ENCODE measurements around the gene INTS1. TPM values are rescaled to one million over a fixed set of nuclear protein-coding genes. Genes with fewer than 3 reads are reported as not detected.

INTS1 gene
- total and polyA plus RNA-seq, 2 experiments from 2014 or later, result 35.1 to 111 TPM

DNA sequence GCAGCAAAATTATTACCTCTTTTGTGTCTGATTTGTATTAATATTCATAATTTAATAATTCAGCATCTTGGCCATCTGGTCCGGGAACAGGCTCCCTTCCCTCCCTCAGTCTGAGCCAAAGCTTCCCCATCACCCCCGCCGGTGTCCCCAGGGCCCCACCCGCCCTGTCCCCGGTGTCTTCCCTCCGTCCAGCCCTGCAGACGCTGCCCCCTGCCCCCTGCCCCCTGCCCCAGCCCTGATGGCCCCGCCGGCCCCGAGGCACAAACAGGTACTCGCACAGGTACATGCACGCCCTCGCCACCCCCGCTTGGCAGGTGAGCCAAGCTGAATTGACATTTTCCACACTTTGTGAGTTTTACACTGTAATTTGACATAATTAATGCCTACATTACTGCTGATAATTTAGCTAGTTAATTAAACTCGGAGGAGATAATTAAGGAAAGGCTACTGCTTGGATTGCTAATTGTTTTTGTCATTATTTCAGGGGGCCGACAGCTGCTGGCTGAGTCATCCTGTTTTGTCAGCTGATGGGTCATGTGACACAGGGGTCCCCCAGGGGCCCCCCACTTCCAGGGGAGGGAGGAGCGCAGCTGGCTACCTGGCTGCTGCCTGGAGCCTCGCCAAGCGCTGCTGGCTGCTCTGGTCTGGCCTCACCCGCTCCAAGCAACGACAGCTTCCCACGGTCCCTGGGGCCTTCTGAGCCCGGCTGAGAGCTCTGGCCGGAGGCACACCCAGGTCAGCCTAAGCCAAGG lies 81.5 kb downstream of the INTS1 start (continued):
- TF ChIP-seq, protein P1, sequence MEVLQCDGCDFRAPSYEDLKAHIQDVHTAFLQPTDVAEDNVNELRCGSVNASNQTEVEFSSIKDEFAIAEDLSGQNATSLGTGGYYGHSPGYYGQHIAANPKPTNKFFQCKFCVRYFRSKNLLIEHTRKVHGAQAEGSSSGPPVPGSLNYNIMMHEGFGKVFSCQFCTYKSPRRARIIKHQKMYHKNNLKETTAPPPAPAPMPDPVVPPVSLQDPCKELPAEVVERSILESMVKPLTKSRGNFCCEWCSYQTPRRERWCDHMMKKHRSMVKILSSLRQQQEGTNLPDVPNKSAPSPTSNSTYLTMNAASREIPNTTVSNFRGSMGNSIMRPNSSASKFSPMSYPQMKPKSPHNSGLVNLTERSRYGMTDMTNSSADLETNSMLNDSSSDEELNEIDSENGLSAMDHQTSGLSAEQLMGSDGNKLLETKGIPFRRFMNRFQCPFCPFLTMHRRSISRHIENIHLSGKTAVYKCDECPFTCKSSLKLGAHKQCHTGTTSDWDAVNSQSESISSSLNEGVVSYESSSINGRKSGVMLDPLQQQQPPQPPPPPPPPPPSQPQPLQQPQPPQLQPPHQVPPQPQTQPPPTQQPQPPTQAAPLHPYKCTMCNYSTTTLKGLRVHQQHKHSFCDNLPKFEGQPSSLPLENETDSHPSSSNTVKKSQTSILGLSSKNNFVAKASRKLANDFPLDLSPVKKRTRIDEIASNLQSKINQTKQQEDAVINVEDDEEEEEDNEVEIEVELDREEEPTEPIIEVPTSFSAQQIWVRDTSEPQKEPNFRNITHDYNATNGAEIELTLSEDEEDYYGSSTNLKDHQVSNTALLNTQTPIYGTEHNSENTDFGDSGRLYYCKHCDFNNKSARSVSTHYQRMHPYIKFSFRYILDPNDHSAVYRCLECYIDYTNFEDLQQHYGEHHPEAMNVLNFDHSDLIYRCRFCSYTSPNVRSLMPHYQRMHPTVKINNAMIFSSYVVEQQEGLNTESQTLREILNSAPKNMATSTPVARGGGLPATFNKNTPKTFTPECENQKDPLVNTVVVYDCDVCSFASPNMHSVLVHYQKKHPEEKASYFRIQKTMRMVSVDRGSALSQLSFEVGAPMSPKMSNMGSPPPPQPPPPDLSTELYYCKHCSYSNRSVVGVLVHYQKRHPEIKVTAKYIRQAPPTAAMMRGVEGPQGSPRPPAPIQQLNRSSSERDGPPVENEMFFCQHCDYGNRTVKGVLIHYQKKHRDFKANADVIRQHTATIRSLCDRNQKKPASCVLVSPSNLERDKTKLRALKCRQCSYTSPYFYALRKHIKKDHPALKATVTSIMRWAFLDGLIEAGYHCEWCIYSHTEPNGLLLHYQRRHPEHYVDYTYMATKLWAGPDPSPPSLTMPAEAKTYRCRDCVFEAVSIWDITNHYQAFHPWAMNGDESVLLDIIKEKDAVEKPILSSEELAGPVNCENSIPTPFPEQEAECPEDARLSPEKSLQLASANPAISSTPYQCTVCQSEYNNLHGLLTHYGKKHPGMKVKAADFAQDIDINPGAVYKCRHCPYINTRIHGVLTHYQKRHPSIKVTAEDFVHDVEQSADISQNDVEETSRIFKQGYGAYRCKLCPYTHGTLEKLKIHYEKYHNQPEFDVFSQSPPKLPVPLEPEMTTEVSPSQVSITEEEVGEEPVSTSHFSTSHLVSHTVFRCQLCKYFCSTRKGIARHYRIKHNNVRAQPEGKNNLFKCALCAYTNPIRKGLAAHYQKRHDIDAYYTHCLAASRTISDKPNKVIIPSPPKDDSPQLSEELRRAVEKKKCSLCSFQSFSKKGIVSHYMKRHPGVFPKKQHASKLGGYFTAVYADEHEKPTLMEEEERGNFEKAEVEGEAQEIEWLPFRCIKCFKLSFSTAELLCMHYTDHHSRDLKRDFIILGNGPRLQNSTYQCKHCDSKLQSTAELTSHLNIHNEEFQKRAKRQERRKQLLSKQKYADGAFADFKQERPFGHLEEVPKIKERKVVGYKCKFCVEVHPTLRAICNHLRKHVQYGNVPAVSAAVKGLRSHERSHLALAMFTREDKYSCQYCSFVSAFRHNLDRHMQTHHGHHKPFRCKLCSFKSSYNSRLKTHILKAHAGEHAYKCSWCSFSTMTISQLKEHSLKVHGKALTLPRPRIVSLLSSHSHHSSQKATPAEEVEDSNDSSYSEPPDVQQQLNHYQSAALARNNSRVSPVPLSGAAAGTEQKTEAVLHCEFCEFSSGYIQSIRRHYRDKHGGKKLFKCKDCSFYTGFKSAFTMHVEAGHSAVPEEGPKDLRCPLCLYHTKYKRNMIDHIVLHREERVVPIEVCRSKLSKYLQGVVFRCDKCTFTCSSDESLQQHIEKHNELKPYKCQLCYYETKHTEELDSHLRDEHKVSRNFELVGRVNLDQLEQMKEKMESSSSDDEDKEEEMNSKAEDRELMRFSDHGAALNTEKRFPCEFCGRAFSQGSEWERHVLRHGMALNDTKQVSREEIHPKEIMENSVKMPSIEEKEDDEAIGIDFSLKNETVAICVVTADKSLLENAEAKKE (CRISPR knock-in tag; IDR thresholded peaks at IDR 0.05), result no peak
- TF ChIP-seq REST (IDR thresholded peaks at IDR 0.05; ENCODE audit: unreplicated experiment), result no peak

GRCh38 chr7:1421946-1422345 lies 82.2 kb downstream of the INTS1 start:
- Histone ChIP-seq H3K4me1 (ENCODE audit: insufficient read depth) (no peaks in the 10 kb centered on the region; the same call in 1 of the 2 replicates), H3K36me3 (ENCODE audit: insufficient read depth) (no peaks in the 10 kb centered on the region), H3K9me2 (ENCODE audit: insufficient read depth) (no peaks in the 10 kb centered on the region), H3F3A (replicated peaks; ENCODE audit: low read depth) (no peaks in the 10 kb centered on the region), H3K27ac (ENCODE audit: low read depth) (no peak overlapping the region), H3K4me3 (no peak overlapping the region), H3K4me2 (no peak overlapping the region), H2AFZ (no peak overlapping the region), H3K79me2 (replicated peaks; ENCODE audit: insufficient read depth) (no peaks in the 10 kb centered on the region), H4K20me1 (replicated peaks; ENCODE audit: insufficient read depth) (no peaks in the 10 kb centered on the region), H3K27me3 (ENCODE audit: insufficient read depth) (no peaks in the 10 kb centered on the region)
- Mint-ChIP-seq H3K4me3 (no peak overlapping the region), H3K36me3 (ENCODE audit: low read depth) (no peaks in the 10 kb centered on the region), H3K27me3 (ENCODE audit: insufficient read depth, low read depth, poor library complexity) (peaks cover 8% of the 10 kb centered on the region), H3K27ac (no peak overlapping the region), H3K9me3 (no peaks in the 10 kb centered on the region; the same call in 2 of the 3 replicates), H3K4me1 (peaks cover 15% of the 10 kb centered on the region)
- no peak for ATAC-seq
- no peak for DNase-seq (ENCODE audit: low spot score)
- TF ChIP-seq CREB1 (CRISPR knock-in tag; IDR thresholded peaks at IDR 0.05; ENCODE audit: low read depth) (no peak), REST (IDR thresholded peaks at IDR 0.05; ENCODE audit: unreplicated experiment) (no peak), ZNF331 (CRISPR knock-in tag; IDR thresholded peaks at IDR 0.05; ENCODE audit: low read depth) (no peak), ETS1 (IDR thresholded peaks at IDR 0.05) (no peak), STAT1 (IDR thresholded peaks at IDR 0.05; ENCODE audit: unreplicated experiment) (no peak), POLR2AphosphoS5 (IDR thresholded peaks at IDR 0.05; ENCODE audit: low read depth) (no peak), NANOG (IDR thresholded peaks at IDR 0.05; ENCODE audit: borderline replicate concordance) (no peak), EZH2 (IDR thresholded peaks at IDR 0.05; ENCODE audit: low read depth, unreplicated experiment) (no peak), EZH2phosphoT487 (IDR thresholded peaks at IDR 0.05; ENCODE audit: unreplicated experiment) (no peak)

All from GM23338 (cell line).